ENCODE data around the gene SMIM32.

Gene SMIM32

GRCh38 chr5:136192526-136193321 is at the start of gene SMIM32:
SMIM32 (minus strand) TSS chr5:136193162; CDS start chr5:136192524, 638 bp downstream.
- DNase-seq = no peak

- DNase-seq = no peak
Measured at GRCh38 chr5:136242611-136243010, 49.6 kb upstream of the SMIM32 start.

GRCh38 chr5:136242136-136242535 is 49.2 kb upstream of the SMIM32 start:
- DNase-seq = no peak

- no peak for DNase-seq
Measured at GRCh38 chr5:136240894-136241293, 47.9 kb upstream of the SMIM32 start.

- DNase-seq = no peak
Measured at GRCh38 chr5:136236479-136237083, 43.6 kb upstream of the SMIM32 start.

GRCh38 chr5:136235321-136235720 is 42.4 kb upstream of the SMIM32 start:
- DNase-seq = no peak

GRCh38 chr5:136232316-136232715 is 39.4 kb upstream of the SMIM32 start:
- no peak for DNase-seq

GRCh38 chr5:136230176-136230575 is 37.2 kb upstream of the SMIM32 start:
- no peak for DNase-seq

- no peak for DNase-seq
Measured at GRCh38 chr5:136228136-136228757, 35.3 kb upstream of the SMIM32 start.

- DNase-seq = no peak
Measured at GRCh38 chr5:136226401-136226800, 33.4 kb upstream of the SMIM32 start.

- DNase-seq = no peak
Measured at GRCh38 chr5:136225796-136226195, 32.8 kb upstream of the SMIM32 start.

- DNase-seq = no peak
Measured at GRCh38 chr5:136222580-136223235, 29.7 kb upstream of the SMIM32 start.

GRCh38 chr5:136221340-136221739 is 28.4 kb upstream of the SMIM32 start:
- no peak for DNase-seq

GRCh38 chr5:136216230-136216629 is 23.3 kb upstream of the SMIM32 start:
- DNase-seq = no peak

GRCh38 chr5:136215812-136216211 is 22.9 kb upstream of the SMIM32 start:
- no peak for DNase-seq

GRCh38 chr5:136213919-136214493 is 21.0 kb upstream of the SMIM32 start:
- DNase-seq = no peak

- peak; percentile 44 to 62 for DNase-seq
Measured at GRCh38 chr5:136212252-136212721, 19.3 kb upstream of the SMIM32 start.

- DNase-seq = no peak
Measured at GRCh38 chr5:136211282-136212040, 18.5 kb upstream of the SMIM32 start.

- DNase-seq = no peak
Measured at GRCh38 chr5:136210259-136210658, 17.3 kb upstream of the SMIM32 start.

GRCh38 chr5:136209346-136209910 is 16.5 kb upstream of the SMIM32 start:
- DNase-seq = no peak

GRCh38 chr5:136208916-136209315 is 16.0 kb upstream of the SMIM32 start:
- no peak for DNase-seq

- no peak for DNase-seq
Measured at GRCh38 chr5:136207631-136208030, 14.7 kb upstream of the SMIM32 start.
